OCI-LY1 (cell line): ENCODE measurements around the gene MRGPRF.

ENCODE experiments used
- H2AFZ ChIP-seq: fragments of 200-600 bp; sonication (generic), shearing (Covaris generic); 2 replicates; pipeline ENCODE4 v1.6.0; 2014; ENCODE audit warnings: antibody characterized with exemption, mild to moderate bottlenecking, low read length
- H3F3A ChIP-seq: fragments of 200-600 bp; sonication (generic), shearing (Covaris generic); 2 replicates; pipeline ENCODE4 v1.6.0; 2014; ENCODE audit warnings: mild to moderate bottlenecking, antibody characterized with exemption, low read length, moderate library complexity; ENCODE audit not compliant: insufficient read depth
- H3K27ac ChIP-seq: fragments of 200-600 bp; sonication (generic); 2 replicates; pipeline ENCODE4 v1.5.1; 2014; ENCODE audit warnings: low read length, mixed run types, mild to moderate bottlenecking, low read depth; ENCODE audit not compliant: poor library complexity, severe bottlenecking
- H3K27me3 ChIP-seq: fragments of 200-600 bp; sonication (generic); 2 replicates; pipeline ENCODE4 v1.6.0; 2014; ENCODE audit warnings: antibody characterized with exemption, mild to moderate bottlenecking, low read length, moderate library complexity; ENCODE audit not compliant: insufficient read depth
- H3K36me3 ChIP-seq: fragments of 200-600 bp; sonication (generic); 2 replicates; pipeline ENCODE4 v1.6.1; 2014; ENCODE audit warnings: mild to moderate bottlenecking, antibody characterized with exemption, low read length, moderate library complexity, mixed read lengths; ENCODE audit not compliant: insufficient read depth
- H3K4me1 ChIP-seq: fragments of 200-600 bp; sonication (generic); 2 replicates; pipeline ENCODE4 v1.5.1; 2014; ENCODE audit warnings: mild to moderate bottlenecking, low read length, moderate library complexity; ENCODE audit not compliant: insufficient read depth, severe bottlenecking
- H3K4me2 ChIP-seq: fragments of 200-600 bp; sonication (generic), shearing (Covaris generic); 2 replicates; pipeline ENCODE4 v1.6.1; 2014; ENCODE audit warnings: low read length
- H3K4me3 ChIP-seq: fragments of 200-600 bp; sonication (generic); 2 replicates; pipeline ENCODE4 v1.5.1; 2014; ENCODE audit warnings: low read length, low read depth, mild to moderate bottlenecking, mixed read lengths; ENCODE audit not compliant: poor library complexity, severe bottlenecking
- H3K79me2 ChIP-seq: fragments of 200-600 bp; shearing (Covaris generic); 2 replicates; pipeline ENCODE4 v1.6.1; 2016; ENCODE audit warnings: mixed run types, low read length, mixed read lengths; ENCODE audit not compliant: insufficient read depth
- H3K9ac ChIP-seq: fragments of 200-600 bp; sonication (generic), shearing (Covaris generic); 2 replicates; pipeline ENCODE4 v1.6.1; 2014; ENCODE audit warnings: mild to moderate bottlenecking, low read length, mixed read lengths
- H3K9me2 ChIP-seq: fragments of 200-600 bp; sonication (generic), shearing (Covaris generic); 2 replicates; pipeline ENCODE4 v1.6.1; 2014; ENCODE audit warnings: low read depth, mild to moderate bottlenecking, low read length, mixed read lengths
- H3K9me3 ChIP-seq: fragments of 200-600 bp; shearing (Covaris generic); 2 replicates; pipeline ENCODE4 v1.6.1; 2014; ENCODE audit warnings: low read length, mixed read lengths
- H4K20me1 ChIP-seq: fragments of 200-600 bp; sonication (generic), shearing (Covaris generic); 2 replicates; pipeline ENCODE4 v1.6.0; 2016; ENCODE audit warnings: mild to moderate bottlenecking, low read length; ENCODE audit not compliant: insufficient read depth
- EZH2 ChIP-seq: fragments of 200-600 bp; sonication (generic), shearing (Covaris generic); IDR thresholded peaks from 2 replicates; pipeline ENCODE4 v1.8.0; 2017; ENCODE audit warnings: borderline replicate concordance, mixed run types, mild to moderate bottlenecking, antibody characterized with exemption, low read length, moderate library complexity, mixed read lengths
- TF ChIP-seq, protein P1 (sequence below): fragments of 200-600 bp; sonication (generic), shearing (Covaris generic); IDR thresholded peaks from 2 replicates; pipeline ENCODE4 v1.5.1; 2017; ENCODE audit warnings: mild to moderate bottlenecking, antibody characterized with exemption, low read length, moderate library complexity, mixed read lengths

Gene MRGPRF

DNA sequence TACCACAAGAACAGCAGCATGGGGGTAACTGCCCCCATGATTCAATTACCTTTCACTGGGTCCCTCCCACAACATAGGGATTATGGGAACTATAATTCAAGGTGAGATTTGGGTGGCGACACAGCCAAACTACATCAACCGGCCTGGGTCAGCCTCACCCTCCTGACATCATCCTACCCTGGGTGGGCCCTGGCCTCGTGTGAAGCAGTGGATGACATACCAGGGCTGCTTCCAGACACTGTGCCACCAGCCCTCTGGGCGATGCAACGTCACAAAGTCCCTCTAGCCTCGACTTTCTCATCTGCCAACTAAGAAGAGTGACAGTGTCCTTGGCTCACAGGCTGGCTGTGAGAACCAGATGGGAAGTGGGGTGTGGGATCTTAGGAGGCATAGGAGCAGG, 27.0 kb upstream of the MRGPRF start:
- Histone ChIP-seq H3K9ac (no peak overlapping the region), H4K20me1 (no peaks in the 10 kb centered on the region), H3K4me2 (no peak overlapping the region), H3K79me2 (no peaks in the 10 kb centered on the region), H2AFZ (no peak overlapping the region), H3K4me1 (no peaks in the 10 kb centered on the region), H3K27ac (no peak overlapping the region), H3K9me3 (no peaks in the 10 kb centered on the region), H3K9me2 (no peaks in the 10 kb centered on the region), H3K4me3 (no peak overlapping the region), H3K27me3 (no peaks in the 10 kb centered on the region), H3K36me3 (no peaks in the 10 kb centered on the region), H3F3A (no peaks in the 10 kb centered on the region)
- no peak for TF ChIP-seq EZH2
- TF ChIP-seq, protein P1, sequence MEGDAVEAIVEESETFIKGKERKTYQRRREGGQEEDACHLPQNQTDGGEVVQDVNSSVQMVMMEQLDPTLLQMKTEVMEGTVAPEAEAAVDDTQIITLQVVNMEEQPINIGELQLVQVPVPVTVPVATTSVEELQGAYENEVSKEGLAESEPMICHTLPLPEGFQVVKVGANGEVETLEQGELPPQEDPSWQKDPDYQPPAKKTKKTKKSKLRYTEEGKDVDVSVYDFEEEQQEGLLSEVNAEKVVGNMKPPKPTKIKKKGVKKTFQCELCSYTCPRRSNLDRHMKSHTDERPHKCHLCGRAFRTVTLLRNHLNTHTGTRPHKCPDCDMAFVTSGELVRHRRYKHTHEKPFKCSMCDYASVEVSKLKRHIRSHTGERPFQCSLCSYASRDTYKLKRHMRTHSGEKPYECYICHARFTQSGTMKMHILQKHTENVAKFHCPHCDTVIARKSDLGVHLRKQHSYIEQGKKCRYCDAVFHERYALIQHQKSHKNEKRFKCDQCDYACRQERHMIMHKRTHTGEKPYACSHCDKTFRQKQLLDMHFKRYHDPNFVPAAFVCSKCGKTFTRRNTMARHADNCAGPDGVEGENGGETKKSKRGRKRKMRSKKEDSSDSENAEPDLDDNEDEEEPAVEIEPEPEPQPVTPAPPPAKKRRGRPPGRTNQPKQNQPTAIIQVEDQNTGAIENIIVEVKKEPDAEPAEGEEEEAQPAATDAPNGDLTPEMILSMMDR, result no peak

DNA sequence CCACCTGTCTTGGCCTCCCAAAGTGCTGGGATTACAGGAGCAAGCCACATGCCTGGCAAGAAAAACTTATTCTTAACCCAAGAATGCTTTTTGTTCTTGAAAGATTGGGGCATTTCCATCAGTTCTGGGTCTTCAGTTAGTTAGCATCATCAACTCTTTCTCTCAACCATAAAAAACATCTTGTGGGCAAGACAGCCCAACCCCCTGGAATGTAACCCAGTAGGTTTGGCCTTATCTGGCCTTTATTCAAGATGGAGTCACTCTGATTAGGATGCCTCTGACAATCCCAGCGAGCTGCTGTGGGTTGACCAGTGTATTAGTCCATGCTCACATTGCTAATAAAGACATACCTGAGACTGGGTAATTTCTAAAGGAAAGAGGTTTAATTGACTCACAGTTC, 26.5 kb upstream of the MRGPRF start:
- no peak overlapping the region for H2AFZ ChIP-seq
- H3K4me1 ChIP-seq, result no peaks in the 10 kb centered on the region
- no peak overlapping the region for H3K9ac ChIP-seq
- H3K4me3 ChIP-seq, result no peak overlapping the region
- H3F3A ChIP-seq, result no peaks in the 10 kb centered on the region
- no peaks in the 10 kb centered on the region for H3K79me2 ChIP-seq
- H3K9me3 ChIP-seq, result no peaks in the 10 kb centered on the region
- H3K27me3 ChIP-seq, result no peaks in the 10 kb centered on the region
- H4K20me1 ChIP-seq, result no peaks in the 10 kb centered on the region
- H3K36me3 ChIP-seq, result no peaks in the 10 kb centered on the region
- no peak for TF ChIP-seq EZH2
- TF ChIP-seq, protein P1, result no peak
- no peak overlapping the region for H3K27ac ChIP-seq
- H3K4me2 ChIP-seq, result no peak overlapping the region
- no peaks in the 10 kb centered on the region for H3K9me2 ChIP-seq

DNA sequence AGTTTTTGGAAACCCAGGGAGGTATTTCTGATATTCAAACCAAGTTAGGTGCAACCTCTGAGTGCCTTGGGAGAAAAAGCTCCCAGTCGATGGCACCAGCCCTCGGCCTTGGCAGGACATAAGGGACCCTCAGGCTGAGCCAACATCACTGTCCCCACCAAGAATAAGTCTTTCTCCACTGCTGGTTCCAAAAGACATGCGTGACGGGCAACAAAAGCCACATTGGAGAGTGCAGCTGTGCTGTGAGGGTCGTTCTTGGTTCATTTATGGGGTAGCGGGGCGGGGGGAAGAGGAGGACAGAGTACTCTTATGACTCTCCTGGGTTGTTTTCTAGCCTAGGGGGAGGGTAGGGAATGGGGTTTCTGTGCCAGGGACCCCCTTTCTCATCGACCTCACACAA, 24.5 kb upstream of the MRGPRF start:
- H3K4me3 ChIP-seq, result no peak overlapping the region
- no peaks in the 10 kb centered on the region for H3K79me2 ChIP-seq
- H3K27ac ChIP-seq, result no peak overlapping the region
- H2AFZ ChIP-seq, result no peak overlapping the region
- no peaks in the 10 kb centered on the region for H3K36me3 ChIP-seq
- H3K27me3 ChIP-seq, result no peaks in the 10 kb centered on the region
- H3K9ac ChIP-seq, result no peak overlapping the region
- H3K9me2 ChIP-seq, result no peaks in the 10 kb centered on the region
- no peaks in the 10 kb centered on the region for H3F3A ChIP-seq
- H3K9me3 ChIP-seq, result no peaks in the 10 kb centered on the region
- no peaks in the 10 kb centered on the region for H4K20me1 ChIP-seq
- H3K4me2 ChIP-seq, result no peak overlapping the region
- no peak for TF ChIP-seq EZH2
- TF ChIP-seq, protein P1, result no peak
- no peaks in the 10 kb centered on the region for H3K4me1 ChIP-seq
